HG02970 (cell line): ENCODE data around the gene GSTA4.
"Not testable (repeated sequence)": the region's sequence is repeated elsewhere in the genome, so short reads cannot be mapped to it uniquely, and the experiment has no call there.

ENCODE experiments used
- ATAC-seq: cut with Tn5 transposase; IDR thresholded peaks from one replicate; pipeline ENCODE4 v1.9.1; 2021; ENCODE audit warnings: mild to moderate bottlenecking, moderate library complexity, moderate number of reproducible peaks; ENCODE audit not compliant: unreplicated experiment, low FRiP score

GSTA4 gene

GRCh38 chr6:52976591-52977035 is 18.5 kb downstream of the GSTA4 start:
- peak; percentile 53 for ATAC-seq

DNA sequence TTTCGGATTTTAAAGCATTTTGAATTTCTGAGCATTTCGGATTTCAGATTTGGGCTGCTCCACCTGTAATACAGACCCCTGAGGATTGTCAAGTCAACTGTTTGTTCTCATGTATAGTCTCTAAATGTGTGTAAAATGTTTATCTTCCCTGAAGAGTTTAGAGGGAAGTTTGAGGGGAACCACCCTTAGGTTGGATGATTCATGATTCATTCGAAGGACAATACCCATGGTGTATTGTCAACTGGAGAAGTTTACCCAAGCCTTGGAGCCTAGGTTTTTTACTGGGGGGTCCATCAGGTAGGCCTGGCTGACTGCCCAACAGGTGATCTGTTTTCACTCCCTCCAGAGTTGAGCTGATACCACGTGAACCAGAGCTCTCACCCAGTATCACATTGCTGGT is 18.9 kb downstream of the GSTA4 start:
- peak; percentile 14 for ATAC-seq

GRCh38 chr6:52975580-52975979 is 19.5 kb downstream of the GSTA4 start:
- no peak for ATAC-seq

GRCh38 chr6:52972989-52973388 is 22.1 kb downstream of the GSTA4 start:
- no peak for ATAC-seq

DNA sequence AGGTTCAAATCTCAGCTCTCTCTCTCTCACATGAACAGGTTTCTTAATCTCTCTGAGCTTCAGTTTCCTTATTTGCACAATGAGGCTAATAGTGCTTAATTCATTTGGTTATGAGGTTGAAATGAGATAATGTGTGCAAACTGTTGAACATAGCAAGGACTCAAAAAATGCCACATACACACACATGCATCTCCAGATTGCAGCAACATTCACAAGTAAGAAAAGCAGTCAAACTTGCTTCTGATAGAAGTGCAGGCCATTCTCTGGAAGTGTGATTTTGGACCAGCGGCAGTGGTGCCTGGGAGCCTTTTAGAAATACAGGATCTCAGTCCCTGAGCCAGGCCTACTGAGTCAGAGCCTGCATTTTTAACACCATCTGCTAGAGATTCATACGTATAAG is 25.7 kb downstream of the GSTA4 start:
- ATAC-seq = no peak

DNA sequence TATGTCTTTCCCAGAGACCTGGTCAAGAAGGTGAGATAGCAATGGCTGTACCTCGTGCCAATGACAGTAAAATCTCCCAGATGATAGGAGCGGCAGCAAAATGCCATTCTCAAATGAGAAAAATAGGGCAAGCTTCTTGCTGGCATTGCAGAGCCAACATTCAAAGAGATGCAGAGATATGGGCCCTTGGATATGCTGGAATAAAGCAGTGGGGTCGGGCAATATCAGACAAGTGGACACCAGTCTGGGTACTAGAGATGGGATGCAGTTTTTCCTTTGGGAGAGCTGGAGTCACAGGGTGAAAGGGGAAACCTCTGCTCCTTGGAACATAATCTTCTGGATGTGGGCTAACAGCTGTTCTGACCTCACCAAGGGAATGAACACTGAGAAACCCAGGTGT is 29.0 kb downstream of the GSTA4 start:
- no peak for ATAC-seq

GRCh38 chr6:52965380-52965779 is 29.7 kb downstream of the GSTA4 start:
- ATAC-seq = no peak

GRCh38 chr6:52964318-52964717 is 30.8 kb downstream of the GSTA4 start:
- no peak for ATAC-seq

DNA sequence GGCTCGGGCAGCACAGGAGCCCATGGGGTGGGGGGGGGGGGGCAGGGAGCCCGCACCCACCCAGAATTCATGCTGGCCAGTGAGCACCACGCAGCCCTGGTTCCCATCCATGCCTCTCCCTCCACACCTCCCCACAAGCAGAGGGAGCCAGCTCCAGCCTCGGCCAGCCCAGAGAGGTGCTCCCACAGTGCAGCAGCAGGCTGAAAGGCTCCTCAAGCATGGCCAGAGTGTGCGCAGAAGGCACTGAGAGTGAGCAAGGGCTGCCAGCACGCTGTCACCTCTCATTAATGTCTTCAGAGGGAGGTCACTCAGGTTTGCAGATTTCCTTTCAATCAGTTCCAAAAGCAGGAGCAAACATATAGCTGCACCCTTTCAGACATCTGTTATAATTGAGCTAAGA is 32.4 kb downstream of the GSTA4 start:
- ATAC-seq = no peak

DNA sequence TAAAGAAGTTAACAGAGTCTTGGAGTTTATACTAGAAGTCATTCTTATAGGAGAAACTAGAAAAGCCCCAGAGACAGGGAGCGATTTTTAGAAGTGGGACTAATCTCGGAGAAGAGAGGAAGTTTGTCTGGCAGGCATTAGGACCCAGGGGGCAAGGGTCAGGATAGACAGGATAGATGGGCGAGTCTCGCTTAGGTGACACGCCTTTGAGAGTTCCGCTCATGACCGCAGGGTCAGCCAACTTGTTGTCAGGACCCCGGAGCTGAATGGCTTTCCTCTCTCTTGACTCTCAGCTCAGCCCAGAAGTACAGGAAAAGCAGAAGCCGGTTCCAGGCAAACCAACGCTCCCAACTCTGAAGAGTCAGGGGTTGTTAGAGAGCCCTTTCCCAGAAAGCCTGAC is 34.1 kb downstream of the GSTA4 start:
- not testable (repeated sequence) for ATAC-seq

GRCh38 chr6:52960211-52960610 is 34.9 kb downstream of the GSTA4 start:
- ATAC-seq = not testable (repeated sequence)

GRCh38 chr6:52958546-52959255 is 36.4 kb downstream of the GSTA4 start:
- no peak for ATAC-seq

DNA sequence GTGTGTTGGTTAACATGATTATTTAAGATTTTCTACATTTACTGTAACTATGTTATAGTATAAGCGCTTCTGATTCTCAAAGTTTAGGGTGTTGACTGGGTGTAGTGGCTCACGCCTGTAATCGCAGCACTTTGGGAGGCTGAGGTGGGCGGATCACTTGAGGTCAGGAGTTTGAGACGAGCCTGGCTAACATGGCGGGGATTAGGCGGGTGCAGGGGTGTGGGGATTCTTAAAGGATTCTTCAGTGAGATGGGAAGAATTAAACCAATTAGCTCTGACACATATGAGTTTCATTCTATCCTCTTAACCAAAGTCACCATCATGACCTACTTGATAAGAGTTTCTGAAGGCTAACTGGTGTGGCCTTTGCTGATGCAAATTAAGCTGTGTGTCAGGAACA is 39.2 kb downstream of the GSTA4 start:
- ATAC-seq = no peak

GRCh38 chr6:52953911-52954839 is 40.9 kb downstream of the GSTA4 start:
- no peak for ATAC-seq

GRCh38 chr6:52946306-52946705 is 48.8 kb downstream of the GSTA4 start:
- no peak for ATAC-seq

DNA sequence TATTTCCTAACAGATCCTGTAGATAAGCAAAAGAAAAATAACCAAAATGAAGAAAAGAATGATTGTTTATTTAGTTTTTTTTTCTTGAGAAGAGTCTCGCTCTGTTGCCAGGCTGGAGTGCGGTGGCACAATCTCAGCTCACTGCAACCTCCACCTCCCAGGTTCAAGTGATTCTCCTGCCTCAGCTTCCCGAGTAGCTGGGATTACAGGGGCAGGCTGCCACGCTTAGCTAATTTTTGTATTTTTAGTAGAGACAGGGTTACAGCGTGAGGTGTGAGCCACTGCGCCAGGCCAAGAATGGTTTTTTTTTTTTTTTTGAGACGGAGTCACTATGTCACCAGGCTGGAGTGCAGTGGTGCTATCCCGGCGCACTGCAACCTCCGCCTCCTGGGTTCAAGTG is 52.3 kb downstream of the GSTA4 start:
- ATAC-seq = not testable (repeated sequence)

GRCh38 chr6:52942221-52942620 is 52.9 kb downstream of the GSTA4 start:
- ATAC-seq = no peak

DNA sequence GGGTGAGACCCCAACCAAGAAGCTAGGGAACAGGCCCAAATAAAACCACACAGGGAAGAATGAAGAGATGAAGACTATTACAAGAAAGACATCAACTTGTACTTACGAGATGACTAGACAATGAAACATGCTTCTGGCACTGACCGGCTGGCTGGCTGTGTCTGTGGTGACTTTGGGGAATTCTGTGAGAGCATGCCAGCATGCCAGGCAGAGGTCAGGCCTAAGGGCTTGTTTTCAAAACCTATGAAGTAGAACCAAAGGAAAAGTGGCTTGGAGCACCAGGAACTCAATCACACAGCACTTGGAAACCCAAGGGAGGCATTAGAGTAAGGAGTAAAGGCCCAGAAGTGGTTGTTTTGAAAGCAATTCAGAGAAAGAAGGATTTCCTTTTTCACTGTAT is 57.2 kb downstream of the GSTA4 start:
- no peak for ATAC-seq

- ATAC-seq = no peak
Measured at GRCh38 chr6:52933778-52934177, 61.3 kb downstream of the GSTA4 start.

DNA sequence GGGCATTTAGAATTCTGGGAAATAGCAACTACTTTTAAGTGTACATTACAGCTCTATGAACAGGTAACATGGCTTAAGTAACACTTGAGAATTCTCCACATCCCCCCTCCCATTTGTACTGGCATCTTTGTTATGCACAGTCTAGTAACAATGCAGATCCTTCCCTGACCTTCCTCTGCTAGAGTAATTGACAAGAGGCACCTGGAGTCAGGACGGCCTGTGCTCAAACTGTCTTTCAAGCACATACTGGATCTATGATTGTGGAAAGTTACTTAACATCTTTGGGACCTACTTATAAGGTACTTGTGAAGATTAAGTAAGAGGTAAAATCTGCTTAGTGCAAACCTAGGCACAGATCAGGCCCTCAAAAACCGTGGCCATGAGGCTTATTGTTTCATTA is 63.7 kb downstream of the GSTA4 start:
- no peak for ATAC-seq

DNA sequence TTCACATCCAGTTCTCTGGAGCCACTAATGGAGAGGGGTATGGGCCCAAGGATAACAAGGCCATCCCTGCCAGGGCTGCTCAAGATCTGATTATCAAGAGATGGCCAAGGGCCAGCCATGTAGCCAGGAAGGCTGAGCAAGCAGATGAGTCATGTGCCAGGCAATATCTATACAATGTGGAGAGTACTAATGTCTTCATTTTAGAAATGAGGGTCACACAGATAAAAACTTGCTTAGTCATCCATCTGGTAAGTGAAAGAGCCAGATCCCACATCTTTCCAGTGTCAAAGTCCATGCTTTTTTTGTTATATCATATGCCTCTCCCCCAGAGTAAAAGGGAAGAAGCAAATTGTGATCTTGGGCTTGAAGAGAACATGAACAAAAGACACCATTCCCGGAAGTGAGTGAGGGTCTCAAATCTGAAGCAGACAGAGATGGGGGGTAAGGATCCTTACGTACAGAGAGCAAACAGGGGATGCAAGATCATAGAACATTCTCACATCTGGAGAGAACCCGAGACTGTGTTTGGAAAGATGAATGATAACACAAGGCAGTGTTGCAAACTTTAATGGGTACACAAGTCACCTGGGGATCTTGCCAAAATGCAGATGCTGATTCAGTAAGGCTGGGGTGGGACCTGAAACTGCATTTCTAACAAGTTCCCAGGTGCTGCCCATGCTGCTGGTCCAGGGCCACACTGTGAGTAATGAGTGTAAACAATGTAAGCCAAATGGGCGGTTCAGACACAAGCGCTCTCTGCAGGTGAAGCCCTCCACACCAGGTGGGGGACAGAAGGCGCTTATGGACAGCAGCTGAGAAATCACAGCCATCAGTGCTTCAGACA is 65.5 kb downstream of the GSTA4 start:
- ATAC-seq = no peak
